GM12878 (cell line): ENCODE results near the gene HIVEP1.

Experiments used
- MXI1 ChIP-seq: fragments of 150-350 bp; IDR thresholded peaks from 2 replicates; pipeline ENCODE4 v1.6.1; 2011; ENCODE audit warnings: low read depth, mild to moderate bottlenecking, inconsistent platforms, low read length, improper control_type of control experiment
- NFYB ChIP-seq: IDR thresholded peaks from 2 replicates; pipeline ENCODE4 v1.6.1; 2011; ENCODE audit warnings: low read depth, mild to moderate bottlenecking, low read length, improper control_type of control experiment, moderate library complexity; ENCODE audit not compliant: insufficient read depth
- SMAD1 ChIP-seq: fragments of 450-650 bp; IDR thresholded peaks from 2 replicates; pipeline ENCODE4 v1.6.1; 2018; ENCODE audit warnings: mild to moderate bottlenecking, low read depth; ENCODE audit not compliant: partially characterized antibody
- TF ChIP-seq, protein P1 (sequence below), 3 experiments: IDR thresholded peaks in 2 of 3; conservative IDR thresholded peaks in 1 of 3; 2 replicates each; pipeline ENCODE4 v1.5.1; 2011; ENCODE audit warnings: low read depth in 3 of 3, low read length in 3 of 3, mild to moderate bottlenecking in 3 of 3, control low read depth in 2 of 3, moderate library complexity in 2 of 3, inconsistent platforms in 1 of 3, mixed read lengths in 1 of 3; ENCODE audit not compliant: control insufficient read depth in 2 of 3, insufficient read depth in 1 of 3; ENCODE audit errors: extremely low read depth in 1 of 3
- TF ChIP-seq, protein P2 (sequence below): IDR thresholded peaks from 2 replicates; pipeline ENCODE4 v1.6.1; 2012; ENCODE audit warnings: mild to moderate bottlenecking, low read depth, low read length

DNA sequence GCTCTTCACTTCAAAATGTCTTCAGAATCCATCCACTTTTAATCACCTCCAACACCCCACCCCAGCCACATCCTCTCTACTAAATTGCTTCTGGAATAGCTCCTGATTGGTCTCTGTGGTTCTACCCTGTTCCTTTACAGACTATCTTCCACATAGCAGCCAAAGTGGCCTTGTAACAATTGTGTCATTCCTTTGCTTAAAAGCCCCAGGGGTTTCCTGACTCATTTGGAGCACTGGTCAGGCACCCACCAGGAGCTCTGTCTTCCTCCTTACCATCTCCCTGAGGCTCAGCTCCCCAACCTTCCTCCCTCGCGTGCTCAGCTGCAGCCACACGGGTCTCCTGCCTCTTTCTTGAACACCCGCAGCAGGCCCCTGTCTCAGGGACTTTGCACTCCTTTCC lies 126.8 kb downstream of the HIVEP1 start:
- TF ChIP-seq, protein P1, sequence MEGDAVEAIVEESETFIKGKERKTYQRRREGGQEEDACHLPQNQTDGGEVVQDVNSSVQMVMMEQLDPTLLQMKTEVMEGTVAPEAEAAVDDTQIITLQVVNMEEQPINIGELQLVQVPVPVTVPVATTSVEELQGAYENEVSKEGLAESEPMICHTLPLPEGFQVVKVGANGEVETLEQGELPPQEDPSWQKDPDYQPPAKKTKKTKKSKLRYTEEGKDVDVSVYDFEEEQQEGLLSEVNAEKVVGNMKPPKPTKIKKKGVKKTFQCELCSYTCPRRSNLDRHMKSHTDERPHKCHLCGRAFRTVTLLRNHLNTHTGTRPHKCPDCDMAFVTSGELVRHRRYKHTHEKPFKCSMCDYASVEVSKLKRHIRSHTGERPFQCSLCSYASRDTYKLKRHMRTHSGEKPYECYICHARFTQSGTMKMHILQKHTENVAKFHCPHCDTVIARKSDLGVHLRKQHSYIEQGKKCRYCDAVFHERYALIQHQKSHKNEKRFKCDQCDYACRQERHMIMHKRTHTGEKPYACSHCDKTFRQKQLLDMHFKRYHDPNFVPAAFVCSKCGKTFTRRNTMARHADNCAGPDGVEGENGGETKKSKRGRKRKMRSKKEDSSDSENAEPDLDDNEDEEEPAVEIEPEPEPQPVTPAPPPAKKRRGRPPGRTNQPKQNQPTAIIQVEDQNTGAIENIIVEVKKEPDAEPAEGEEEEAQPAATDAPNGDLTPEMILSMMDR (IDR thresholded peaks at IDR 0.05 in 2 of 3, conservative IDR thresholded peaks at IDR 0.05 in 1 of 3; ENCODE audit: control insufficient read depth in 2 of 3, extremely low read depth in 1 of 3, insufficient read depth in 1 of 3, low read depth in 3 of 3, low read length in 3 of 3) = no peak
- no peak for TF ChIP-seq NFYB
- TF ChIP-seq MXI1 = no peak
- TF ChIP-seq SMAD1 = no peak
- TF ChIP-seq, protein P2, sequence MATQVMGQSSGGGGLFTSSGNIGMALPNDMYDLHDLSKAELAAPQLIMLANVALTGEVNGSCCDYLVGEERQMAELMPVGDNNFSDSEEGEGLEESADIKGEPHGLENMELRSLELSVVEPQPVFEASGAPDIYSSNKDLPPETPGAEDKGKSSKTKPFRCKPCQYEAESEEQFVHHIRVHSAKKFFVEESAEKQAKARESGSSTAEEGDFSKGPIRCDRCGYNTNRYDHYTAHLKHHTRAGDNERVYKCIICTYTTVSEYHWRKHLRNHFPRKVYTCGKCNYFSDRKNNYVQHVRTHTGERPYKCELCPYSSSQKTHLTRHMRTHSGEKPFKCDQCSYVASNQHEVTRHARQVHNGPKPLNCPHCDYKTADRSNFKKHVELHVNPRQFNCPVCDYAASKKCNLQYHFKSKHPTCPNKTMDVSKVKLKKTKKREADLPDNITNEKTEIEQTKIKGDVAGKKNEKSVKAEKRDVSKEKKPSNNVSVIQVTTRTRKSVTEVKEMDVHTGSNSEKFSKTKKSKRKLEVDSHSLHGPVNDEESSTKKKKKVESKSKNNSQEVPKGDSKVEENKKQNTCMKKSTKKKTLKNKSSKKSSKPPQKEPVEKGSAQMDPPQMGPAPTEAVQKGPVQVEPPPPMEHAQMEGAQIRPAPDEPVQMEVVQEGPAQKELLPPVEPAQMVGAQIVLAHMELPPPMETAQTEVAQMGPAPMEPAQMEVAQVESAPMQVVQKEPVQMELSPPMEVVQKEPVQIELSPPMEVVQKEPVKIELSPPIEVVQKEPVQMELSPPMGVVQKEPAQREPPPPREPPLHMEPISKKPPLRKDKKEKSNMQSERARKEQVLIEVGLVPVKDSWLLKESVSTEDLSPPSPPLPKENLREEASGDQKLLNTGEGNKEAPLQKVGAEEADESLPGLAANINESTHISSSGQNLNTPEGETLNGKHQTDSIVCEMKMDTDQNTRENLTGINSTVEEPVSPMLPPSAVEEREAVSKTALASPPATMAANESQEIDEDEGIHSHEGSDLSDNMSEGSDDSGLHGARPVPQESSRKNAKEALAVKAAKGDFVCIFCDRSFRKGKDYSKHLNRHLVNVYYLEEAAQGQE = no peak
